Measurements from ENCODE around the gene CYP21A2.

DNA sequence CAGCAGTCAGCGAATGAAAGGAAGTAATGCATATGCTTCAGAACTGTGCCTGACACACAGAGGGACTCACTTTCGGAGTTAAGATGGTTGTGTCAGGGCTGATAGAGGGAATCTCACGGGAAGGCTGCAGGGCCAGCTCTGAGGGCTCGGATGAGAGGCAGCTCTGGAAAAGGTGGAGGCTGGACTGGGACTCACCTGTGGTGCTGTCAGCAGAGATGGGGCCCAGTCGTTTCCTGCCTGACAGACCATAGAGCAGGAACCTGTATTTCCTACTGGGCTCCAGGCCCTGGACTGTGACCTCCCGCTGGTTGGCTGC is 9.3 kb downstream of the CYP21A2 start:
- TF ChIP-seq, protein P1, sequence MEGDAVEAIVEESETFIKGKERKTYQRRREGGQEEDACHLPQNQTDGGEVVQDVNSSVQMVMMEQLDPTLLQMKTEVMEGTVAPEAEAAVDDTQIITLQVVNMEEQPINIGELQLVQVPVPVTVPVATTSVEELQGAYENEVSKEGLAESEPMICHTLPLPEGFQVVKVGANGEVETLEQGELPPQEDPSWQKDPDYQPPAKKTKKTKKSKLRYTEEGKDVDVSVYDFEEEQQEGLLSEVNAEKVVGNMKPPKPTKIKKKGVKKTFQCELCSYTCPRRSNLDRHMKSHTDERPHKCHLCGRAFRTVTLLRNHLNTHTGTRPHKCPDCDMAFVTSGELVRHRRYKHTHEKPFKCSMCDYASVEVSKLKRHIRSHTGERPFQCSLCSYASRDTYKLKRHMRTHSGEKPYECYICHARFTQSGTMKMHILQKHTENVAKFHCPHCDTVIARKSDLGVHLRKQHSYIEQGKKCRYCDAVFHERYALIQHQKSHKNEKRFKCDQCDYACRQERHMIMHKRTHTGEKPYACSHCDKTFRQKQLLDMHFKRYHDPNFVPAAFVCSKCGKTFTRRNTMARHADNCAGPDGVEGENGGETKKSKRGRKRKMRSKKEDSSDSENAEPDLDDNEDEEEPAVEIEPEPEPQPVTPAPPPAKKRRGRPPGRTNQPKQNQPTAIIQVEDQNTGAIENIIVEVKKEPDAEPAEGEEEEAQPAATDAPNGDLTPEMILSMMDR (optimal IDR thresholded peaks at IDR 0.05 in 1 of 3, IDR thresholded peaks at IDR 0.05 in 1 of 3, conservative IDR thresholded peaks at IDR 0.05 in 1 of 3; ENCODE audit: extremely low read depth in 1 of 3, insufficient read depth in 2 of 3, low read length in 3 of 3) = no peak
- TF ChIP-seq EZH2 (IDR thresholded peaks at IDR 0.05; ENCODE audit: low read length) = no peak
